Stimulated activated CD4-positive, alpha-beta T cell treated with anti-CD3 and anti-CD28 coated beads, Interleukin-15, amount 100 ng/mL, for 1 hour (primary cell): ENCODE results near the gene NR2C2AP.
A peak's percentile ranks its signal among the peaks of the same experiment; 100 is the strongest.

ENCODE experiments used
- DNase-seq, 2 donors: peaks; one replicate each; pipeline ENCODE4 v3.0.0-alpha.2; 2020; ENCODE audit warnings: low read depth in 1 of 2, low spot score in 1 of 2

NR2C2AP gene

DNA sequence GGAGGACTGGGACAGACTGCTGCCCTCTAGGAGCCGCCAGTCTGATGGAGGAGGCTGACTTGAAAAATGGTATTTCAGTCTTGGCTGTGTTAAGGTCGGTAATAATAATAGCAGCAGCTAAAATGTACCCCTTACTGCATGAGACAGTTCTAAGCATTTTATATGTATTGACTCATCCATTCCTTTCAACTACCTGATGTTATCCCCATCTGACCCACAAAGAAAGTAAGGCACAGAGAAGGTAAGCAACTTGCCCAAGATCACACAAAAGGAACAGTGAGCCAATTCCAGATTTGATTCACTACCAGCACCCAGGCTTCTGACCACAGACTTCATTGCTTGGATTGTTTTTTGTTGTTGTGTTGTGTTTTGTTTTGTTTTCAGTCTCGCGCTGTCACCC lies 12.6 kb upstream of the NR2C2AP start:
- DNase-seq = no peak

DNA sequence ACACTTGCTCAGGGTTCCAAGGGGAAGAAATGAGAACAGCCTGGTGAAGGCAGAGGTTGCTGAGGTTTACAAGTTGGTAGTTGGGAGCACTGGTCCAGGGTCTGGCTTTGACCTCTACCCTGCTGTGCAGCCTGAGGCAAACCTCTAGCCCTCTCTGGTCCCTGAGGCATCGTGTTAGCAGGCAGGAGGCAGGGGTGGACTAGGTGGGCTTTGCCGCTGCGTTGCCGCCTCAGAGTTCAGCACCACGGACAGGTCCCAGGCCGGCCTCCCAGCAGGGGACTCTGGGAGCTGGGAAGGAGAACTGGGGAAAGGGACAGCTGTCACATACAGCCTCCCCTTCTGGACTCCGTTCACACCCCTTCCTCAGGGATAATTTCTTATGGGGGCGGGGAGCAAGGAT lies 11.7 kb upstream of the NR2C2AP start:
- no peak for DNase-seq

DNA sequence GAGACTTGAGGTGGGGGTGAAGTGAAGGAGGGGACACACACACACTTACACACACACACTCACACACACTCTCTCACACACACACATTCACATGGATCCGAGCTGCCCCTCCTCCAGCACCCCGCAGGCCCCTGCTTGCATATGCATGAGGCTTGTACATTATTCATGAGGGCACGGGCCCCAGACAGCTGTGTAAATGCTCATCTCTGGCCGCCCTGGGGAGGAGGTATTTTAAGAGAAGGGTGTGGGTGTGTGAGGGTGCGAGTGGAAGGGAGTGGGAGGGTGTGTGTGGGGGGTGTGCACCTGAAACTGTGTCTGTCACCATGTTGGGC lies 10.9 kb upstream of the NR2C2AP start:
- no peak for DNase-seq

DNA sequence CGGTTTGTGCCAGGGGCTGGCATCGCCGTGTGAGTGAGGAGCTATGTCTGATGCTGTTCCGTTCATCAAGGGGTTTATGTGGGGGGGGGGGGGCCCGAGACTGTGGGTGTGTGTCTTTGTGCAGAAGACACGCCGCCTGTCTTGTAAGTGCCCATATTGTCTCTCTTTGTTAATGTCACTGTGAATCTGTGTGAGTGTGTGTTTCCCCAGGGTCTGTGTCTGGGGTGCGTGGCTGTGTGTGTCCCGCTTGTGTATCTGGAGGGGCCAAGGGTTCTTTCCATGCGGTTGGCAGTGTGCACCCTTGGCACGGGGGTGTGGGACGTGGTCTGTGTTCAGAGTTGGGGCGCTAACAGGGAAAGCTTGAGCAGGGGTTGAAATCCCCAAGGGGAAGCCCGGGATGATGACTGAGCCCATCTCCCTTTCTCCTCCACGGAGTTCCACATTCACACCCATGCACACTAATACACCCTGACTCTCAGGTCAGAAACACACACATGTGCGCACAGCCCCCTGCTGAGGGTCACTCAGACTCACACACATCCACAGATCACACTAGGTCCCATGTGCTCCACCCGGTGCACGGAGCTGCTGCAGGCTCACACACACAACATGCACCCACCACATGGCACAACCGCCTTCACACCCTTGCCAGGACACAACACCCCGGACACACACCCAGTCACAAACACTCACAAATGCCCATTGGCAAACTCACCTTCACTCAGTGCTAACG lies 10.4 kb upstream of the NR2C2AP start:
- no peak for DNase-seq

DNA sequence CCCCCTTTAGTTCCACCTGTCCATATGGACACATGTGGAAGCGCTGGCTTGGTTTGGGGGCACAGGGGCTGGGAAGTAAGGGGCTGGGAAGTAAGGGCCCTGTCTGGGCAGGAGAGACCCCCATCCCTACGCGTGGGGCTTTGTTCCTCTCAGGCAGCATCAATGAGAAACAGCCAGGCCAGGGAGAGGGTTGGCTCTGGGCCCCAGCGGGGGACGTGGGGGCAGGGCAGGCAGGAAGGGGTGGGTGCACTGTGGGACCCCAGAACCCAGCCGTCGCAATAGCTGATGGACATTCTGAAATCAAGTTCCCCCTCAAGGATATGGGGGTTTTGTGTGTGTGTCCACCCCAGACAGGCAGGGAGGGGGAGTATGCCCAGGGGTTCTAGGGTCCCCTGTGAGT lies 9.7 kb upstream of the NR2C2AP start:
- DNase-seq = no peak

DNA sequence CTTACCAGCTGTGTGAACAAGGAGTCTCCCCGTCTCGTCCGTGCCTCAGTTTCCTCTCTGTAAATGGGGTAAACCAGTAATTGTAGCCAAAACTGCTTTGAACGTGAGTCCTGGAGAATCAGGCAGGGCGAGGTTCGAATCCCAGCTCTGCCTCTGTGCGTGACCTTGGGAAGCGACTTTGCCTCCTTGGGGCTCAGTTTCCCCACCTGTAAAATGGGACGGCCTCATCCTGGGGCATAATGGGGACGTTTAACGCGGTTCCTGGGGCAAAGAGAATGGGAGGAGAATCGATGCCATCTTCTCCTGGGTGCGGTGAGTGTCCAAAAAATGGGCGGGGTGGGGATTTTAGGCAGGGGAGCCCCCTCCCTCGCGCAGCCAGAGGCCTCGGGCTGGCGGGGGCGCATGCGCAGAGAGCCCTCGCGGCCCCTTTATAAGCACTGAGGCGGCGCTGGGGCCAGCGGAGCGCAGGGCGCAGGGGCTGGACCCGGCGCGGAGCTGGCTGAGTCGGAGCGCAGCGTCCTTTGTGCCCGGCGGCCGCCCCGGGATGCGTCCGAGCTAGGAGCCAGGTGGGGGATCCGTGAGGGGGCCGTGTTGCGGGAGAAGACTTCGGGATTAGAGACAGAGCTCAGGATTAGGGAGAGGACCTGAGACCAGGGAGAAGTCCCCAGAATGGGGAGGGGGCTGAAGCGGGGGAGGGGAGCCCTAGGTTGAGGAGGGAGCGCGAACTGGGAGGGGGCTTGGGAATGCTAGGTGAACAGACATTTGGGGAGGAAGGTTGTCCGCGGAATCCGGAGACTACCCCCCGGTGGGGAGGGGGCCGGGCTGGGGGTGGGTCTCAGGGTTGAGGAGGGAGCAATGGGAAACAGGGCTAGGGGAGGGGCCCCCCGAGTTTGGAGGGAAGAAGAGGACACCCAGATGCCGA lies 8.5 kb upstream of the NR2C2AP start, which contains the start of gene NCAN:
TSS of gene NCAN (plus strand) at position 460 of the 922 bp plus-strand sequence. CDS start 4,996 bp downstream, outside the sequence.
- DNase-seq = no peak

DNA sequence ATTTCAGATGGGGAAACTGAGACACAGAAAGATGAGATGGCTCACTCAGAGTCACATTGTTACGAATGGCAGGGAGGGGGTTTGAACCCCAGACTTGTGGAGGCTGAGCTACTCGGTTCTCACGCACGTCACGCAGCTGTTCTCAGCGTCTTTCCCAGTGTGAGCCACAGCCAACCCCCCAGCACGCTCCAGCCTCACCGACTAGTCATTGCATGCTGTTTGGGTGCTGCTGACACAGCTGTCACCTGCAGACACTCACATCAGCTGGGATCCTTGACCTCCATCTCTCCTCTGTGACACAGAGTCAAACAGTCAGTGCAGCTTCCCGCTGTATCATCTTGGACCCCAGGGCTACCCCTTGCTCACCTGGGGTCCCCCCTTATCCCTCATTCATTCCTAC lies 6.2 kb upstream of the NR2C2AP start:
- DNase-seq = no peak

DNA sequence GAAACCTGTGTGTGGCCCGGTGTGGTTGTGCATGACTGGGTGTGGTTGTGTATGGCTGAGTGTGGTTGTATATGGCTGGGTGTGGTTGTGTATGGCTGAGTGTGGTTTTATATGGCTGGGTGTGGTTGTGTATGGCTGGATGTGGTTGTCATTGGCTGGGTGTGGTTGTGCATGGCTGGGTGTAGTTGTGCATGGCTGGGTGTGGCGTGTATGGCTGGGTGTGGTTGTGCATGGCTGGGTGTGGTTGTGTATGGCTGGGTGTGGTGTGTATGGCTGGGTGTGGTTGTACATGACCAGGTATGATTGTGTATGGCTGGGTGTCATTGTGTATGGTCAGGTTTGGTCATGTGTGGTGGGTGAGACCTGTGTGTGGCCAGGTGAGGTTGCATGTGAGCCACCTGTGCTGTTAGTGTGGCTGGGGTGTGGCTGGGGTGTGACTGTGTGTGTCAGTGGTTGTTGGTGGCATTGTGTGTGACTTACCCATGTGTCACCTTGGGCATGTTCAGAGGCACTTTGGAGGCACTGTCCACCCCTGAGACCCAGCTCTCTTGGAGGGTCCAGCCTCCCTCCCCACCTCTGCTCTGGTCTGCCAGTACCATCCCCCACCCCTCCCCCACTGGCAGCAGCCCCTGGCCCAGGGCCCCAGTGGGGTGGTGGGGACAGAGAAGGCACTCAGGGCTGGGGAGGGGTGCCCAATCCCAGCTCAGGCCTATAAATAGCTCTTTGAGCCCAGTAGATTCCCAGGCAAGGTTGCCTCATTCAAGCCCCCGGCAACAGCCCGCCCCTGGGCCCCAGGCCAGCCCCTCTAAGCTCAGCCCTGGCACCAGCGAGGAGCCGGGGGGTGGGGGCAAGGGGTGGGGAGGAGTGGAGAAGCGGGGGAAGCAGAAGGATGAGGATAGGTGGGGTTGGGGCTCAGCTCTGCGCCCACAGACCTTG lies 4.7 kb upstream of the NR2C2AP start:
- DNase-seq = no peak

DNA sequence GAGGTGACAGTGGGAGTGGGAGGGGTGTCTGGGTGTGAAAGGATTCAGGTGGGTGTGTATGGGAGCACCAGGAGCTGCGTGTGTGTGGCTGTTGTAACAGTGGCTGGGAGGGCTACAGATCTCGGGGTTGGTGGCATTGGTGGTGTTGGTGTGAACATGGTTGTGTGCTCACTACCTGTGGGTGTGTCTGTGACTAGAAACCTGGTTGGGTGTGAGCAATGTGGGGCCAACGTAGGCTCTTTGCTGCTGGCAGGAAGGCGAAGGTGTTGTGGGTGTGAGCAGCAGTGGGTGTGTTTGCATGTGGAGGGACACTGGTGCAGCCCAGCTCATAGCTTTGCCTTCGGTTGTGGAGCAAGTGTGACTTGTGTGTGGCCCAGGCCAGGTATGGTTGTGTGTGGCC lies 3.7 kb upstream of the NR2C2AP start:
- no peak for DNase-seq

DNA sequence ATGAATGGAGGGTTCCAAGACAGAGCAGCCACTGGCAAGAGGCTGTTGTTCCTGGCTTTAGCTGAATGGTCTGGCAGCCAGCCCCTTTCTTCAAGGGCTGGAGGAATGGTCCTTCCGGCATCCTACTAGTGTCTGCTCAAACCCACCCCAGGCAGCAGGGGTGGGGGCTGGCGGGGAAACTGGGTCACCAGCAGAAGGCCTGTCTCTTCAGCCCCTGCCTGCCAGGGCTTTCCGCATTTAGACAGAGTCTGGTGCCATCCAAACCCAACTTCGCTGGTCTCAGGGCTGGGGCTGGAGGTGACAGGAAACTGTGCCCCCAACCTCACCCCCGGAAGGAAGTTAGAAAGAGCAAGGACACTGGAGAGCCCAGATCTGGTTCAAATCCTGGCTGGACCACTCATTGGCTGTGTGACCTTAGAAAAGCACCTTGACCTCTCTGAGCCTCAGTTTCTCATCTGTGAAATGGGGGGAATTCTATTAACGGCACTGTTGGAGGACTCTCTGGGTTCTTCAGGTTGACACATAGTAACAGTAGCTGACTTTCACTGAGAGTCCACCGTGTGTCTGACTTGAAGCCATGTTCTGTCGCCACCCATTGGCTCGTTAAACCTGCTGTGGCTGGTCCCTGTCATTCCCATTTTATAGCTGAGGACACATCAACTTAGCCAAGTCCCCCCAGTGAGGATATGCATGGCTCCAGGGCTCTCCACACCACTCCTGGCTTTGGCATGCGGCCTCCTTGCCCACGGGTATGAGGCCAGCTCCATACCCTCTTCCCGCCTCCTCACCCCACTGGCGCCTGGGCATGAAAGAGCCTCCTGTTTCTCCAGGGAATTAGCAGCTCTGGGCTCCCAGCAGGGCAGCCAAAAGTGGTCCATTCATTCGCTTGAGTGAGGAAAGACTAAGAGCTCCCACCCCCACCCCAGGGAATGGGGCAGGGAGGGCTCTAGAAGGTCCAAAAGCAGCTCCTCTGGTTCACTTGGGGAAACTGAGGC lies 2.5 kb upstream of the NR2C2AP start:
- DNase-seq = no peak

DNA sequence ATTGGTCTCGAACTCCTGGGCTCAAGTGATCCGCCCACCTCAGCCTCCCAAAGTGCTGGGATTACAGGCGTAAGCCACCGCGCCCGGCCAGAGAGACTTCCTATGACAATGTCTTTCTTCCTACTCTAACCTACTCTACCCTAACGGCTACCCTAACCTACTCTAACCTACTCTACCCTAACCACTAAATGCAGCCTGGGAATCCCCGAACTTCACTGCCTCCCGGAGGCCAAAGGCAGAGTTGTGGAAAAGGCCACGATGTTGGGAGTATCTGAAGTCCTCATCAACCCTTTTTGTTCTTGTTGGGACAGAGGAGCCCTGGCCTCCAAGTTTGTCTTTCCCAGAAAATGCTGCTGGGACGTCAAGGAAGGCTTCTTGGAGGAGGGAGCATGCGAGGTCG lies 967 bp upstream of the NR2C2AP start:
- DNase-seq = no peak

DNA sequence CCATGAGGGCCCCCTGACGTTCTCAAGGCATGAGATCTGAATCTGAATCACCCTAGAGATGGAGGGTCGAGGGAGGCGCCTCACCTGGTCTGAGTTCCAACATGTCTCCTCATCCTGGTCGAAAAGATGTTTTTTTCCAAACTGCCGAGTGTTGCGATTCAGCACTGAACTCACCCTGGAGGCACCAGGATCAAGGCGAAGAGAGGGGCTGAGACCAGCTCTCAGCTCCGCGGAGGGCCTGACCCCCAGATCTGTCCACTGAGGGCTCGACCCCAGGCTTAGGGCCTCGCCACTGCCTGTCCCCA lies 555 bp downstream of the NR2C2AP start:
- DNase-seq = no peak

DNA sequence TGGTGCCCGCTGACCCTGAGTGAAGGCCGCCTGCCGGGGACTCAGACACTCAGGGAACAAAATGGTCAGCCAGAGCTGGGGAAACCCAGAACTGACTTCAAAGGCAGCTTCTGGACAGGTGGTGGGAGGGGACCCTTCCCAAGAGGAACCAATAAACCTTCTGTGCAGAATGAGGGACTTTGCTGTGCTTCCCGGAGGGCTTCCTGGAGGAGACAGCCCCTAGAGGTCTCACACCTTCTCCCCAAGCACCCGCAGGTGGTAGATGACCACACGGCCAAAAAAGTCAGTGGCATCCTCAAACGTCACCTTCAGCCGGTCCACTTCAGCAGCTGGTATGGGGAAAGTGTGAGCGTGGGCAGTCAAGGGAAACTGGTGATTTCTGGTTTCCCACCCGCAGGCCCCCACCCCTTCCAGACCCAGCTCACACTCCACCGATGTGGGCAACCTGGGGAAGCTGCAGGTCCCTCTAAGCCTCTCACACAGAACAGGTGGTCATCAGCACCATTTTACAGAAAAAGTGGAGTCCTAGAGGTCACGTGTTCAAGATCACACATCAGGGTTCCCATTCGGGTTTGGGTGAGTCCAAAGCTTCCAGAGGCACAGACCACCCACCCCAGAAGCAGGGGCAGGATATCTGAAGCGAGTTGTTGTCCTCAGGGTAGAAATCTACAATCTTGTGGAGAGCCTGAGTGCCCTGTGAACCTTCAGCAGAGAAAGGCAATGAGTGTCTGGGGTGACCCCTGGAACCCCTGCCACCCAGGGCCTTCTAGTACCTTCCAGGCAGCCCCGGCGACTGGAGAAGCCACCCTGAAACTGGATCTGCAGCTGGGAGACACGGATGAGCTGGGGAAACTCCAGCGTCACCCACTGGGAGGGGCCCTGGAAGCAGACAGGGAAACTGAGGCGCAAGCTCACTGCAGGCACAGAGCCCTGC lies 1.2 kb downstream of the NR2C2AP start:
- no peak for DNase-seq

DNA sequence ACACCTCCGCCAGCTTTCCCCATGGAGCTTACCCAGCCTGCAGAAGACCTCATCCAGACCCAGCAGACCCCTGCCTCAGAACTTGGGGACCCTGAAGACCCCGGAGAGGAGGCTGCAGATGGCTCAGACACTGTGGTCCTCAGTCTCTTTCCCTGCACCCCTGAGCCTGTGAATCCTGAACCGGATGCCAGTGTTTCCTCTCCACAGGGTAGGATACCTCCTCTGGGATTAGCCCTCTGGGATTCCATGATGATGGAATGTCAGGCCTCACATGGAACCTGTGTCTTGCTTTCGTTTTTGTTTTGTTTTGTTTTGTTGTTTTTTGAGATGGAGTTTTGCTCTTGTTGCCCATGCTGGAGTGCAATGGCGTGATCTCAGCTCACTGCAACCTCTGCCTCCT lies 9.3 kb downstream of the NR2C2AP start:
- no peak for DNase-seq

DNA sequence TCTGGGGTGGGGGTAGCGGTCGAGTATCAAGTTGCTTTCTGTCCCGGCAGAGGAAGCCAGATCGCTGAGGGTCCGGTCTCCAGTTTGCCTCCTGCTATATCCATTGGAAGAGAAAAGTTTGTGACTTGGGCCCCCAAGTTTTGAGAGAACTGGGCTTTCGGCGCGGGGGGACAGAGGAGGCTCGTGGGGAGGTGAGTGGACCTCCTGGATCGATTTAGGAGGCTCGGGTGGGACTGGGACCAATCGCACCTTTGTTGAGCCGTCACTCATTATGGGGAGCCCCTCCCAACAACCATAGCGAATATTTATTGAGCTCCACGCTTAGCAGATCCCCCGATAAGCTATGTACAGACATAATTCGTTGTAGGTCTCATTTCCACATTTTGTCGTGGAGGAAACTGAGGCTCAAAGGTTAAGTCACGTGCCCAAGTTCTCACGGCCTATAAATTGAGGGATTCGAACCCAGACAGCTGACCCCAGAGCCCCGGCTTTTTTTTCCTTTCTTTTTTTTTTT lies 10.2 kb downstream of the NR2C2AP start:
- no peak for DNase-seq

DNA sequence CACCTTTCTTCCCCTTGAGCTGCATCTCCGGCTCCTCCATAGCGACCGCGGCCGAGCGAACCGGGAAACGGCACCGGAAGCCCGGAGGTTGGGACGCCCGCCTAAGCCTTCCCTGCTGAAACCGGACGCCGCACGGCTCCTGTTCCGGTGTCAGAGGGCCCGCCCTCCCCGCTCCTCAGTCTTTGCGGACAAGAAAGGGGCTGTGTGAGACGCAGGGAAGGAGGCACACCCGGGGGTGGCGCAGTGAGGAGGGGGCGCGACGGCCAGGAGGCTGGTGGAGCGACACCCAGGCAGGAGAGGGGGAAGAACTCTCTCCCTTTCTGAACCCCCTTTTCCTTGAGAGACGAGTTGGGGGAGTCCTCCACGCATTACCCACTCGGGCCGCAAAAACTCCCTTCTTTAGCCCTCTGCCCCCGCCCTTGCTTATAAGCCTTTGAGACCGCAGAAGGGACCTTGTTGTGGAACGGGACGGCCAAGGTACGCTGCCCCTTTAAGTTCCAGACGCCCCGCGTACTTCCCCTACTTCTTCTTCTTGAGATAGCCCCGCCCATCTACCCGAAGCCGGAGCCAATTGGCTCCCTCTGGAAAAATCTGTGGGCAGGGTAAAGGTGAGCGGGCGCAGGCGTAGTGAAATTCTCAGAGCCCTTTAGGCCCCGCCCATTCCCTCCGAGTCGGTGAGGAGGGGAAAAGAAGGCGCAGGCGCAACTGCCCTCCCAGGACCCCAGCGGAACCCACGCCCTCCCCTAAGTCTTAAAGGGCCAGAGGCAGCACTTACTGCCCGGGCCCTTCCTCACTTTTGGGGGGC lies 10.9 kb downstream of the NR2C2AP start, which contains the start of the genes BORCS8 and RFXANK:
TSS of gene BORCS8 (minus strand) at position 75 of the 805 bp plus-strand sequence. CDS start at position 40, 35 bp downstream.
TSS of gene RFXANK (plus strand) at position 181 of the 805 bp plus-strand sequence. CDS start 1,689 bp downstream, outside the sequence.
- peak; percentile 94 to 97 for DNase-seq

DNA sequence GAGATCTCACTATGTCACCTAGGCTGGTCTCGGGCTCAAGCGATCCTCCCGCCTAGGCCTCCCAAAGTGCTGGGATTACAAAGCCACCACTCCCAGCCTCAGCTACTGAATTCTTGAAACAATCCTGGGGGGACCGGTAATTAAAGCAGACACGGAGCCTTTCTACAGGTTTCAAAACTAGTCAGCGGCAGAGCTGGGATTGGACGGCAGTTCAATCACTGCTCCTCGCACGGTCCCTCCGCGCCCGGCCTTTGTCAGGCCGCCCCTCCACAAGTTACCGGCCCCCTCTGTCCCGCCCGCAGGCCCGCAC lies 11.5 kb downstream of the NR2C2AP start:
- DNase-seq = no peak

DNA sequence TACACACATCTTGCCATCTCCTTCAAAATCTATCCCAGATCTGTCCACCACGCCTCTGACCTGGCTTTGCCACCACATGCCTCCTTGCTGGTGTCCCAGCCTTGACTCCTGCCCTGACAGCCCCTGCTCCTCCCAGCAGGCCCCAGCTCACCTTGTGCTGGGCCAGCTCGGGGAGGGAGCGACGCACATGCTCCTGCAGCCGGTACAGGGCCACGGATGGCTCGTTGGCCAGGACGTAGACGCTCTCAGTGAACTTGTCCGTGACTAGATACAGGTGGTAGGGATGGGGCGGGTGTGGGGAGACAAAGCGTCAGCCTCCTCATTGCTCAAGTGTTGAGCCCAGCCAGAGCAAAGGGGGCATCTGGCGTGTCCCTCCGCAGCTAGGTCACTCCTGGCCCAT lies 16.5 kb downstream of the NR2C2AP start:
- DNase-seq = no peak
